GM19351 (cell line): ENCODE data around the gene MYPOP.
"Not testable (repeated sequence)": the region's sequence is repeated elsewhere in the genome, so short reads cannot be mapped to it uniquely, and the experiment has no call there.

ENCODE experiments used
- ATAC-seq: cut with Tn5 transposase; IDR thresholded peaks from one replicate; pipeline ENCODE4 v1.9.1; 2021; ENCODE audit warnings: mild to moderate bottlenecking, moderate library complexity; ENCODE audit not compliant: unreplicated experiment

MYPOP gene

DNA sequence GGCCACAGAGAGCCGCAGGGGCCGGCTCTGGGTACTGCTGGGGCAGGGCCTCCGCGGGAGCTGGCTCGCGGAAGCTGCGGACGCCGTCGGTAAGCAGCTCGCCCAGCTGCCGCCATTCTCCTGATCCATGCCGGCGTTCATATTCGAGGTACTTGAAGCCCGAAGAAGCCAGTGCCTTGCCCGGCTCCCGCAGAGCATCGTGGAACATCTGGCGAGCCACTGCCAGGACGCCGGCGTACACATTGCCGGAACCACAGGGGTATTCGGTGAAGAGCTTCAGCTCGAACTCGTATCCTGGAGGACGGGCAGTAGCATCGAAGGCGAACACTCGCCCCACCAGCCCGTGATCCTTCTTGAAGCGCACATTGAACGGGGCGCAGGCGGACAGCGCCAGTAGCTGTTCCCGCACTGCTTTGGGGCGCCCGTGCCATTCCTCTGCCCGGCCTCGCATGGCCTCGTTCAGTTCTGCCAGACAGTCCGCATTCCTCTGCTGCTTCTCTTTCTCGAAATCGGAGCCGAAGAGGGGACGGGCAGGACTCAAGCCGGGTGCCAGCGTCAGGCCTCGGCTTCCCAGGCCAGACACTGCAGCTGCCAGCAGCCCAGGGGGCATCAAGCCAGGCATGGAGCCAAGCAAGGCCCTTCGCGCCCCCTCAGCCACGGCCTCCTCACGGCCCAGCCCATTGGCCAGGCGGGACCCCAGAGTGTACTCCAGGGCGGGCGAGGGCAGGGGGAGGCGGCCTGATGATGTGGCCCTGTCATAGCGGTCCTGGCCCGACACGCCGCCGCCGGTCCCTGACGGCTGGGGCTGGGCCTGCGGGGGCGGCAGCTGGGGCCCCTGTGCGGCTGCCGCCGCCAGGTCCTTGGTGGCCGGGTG is 17.5 kb downstream of the MYPOP start:
- ATAC-seq, result no peak

DNA sequence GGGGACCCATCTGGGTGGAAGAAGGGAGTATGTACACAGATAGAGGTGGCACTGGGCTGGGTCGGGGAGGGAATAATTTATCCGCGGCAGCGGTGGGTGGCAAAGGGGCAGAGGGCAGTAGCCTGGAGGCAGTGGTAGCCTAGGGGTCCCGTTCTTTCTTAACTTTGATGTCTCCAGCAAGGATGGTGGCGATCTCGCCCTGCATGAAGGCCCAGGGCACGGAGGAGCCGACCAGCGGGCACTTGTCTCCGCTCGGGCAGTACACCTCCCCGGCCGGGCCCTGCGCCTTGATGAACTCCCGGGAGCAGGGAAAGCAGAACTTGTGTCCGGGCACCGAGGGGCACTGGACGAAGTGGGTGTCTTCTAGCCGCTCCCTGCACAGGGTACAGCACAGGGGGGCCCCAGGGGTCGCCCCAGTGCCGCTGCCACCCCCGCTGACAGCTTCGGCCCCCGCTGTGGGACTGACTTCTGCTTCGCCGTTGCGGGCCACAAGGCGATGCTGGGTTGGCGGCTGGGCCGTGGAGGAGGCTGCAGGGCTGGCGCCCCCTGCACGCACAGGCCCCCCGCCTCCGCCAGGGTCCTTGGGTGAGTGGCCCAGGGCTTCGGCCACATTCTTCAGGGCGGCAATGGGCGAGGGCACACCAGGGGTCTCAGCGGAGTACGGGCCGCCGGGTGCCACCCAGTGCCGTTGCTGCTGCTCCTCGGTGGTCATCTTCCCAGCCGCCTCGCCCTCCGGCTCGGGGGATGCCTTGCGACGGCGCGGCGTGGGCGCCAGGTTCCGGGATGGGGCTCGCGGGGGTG is 18.3 kb downstream of the MYPOP start:
- ATAC-seq, result no peak

DNA sequence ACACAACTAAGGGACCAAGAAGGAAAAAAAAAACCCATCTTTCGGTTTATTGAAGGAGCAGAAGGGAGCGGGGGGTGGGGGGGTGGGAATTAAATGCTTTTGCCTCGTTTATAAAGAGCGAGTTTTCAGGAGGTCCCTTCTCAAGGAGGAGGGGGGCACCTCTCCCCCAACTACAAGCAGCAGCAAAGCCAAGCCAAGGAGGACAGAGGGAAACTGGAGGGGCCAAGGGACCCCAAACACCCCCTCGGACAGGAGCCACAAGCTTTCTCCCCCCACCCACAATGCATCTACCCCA is 18.9 kb downstream of the MYPOP start:
- ATAC-seq, result no peak

DNA sequence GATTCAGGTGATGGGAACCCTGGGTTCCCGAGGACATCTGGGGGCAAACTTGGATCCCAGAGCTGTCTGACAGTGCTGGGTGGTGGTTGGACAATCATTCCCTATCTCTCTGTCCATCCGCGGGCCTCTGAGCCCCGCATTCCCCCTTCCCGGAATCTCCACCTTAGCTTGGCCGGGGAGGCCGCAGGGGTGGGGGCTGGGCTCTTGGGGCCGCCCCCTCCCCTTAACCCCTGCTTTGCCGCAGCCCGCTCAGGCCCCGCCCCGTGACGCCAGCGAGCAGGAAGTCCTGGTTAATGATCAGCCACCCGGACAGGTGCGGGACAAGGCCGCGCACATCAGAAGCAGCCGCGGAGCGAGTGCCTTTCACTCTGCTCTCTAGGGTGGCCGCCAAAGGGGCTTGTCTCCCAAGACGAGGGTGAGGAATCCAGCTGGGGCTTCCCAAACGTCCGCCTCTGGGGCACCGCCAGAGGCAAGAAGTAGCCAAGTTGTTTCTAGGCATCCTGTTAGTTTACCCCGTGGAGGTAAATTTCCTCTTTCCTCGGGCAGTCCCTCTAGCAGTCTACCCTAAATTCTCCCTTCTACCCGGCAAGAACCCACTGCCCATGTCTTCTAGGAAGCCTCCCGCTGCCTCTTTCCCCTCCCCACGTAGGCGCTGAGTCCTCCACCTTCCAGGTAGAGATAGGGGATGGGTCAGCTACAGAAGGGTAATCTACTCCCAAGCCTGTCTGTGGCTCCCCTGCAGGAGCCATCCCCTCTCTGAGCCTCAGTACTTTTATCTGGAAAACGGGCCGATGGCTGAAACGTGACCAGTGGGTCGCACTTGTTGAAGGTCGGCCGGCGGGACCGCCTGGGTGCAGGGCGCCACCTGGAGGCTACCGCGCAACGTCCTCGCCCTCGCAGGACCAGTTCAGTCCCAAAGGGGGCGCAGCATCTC is 19.5 kb downstream of the MYPOP start:
- ATAC-seq, result no peak

DNA sequence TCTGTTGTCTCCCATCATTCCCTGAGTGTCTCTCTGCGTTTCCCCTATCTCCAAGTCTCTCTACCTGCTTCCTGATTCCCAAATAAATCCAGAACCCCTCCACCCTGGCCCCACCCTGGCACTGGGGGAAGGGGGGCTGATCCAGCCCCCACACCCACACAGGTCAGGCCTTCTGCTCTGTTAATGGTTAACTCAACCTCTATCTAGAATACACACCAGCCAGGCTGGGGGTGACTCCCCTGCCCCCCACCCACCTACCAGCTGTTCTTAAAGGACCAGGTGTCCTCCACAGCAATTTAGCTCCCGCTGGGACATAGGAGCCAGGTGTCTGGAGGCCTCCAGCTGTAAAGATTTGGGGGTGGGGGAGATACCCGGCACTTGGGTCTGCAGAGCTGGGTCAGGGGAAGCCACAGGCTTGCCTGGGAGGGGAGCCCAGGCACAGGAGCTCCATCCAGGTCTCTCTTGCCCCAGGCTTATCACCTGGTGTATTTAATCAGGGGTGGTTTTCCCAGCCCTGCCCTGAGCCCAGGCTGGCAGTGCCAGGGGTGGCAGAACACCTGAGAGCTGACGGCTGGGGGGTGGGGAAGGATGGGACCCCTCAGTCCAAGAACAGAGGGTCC is 20.4 kb downstream of the MYPOP start:
- ATAC-seq, result no peak

DNA sequence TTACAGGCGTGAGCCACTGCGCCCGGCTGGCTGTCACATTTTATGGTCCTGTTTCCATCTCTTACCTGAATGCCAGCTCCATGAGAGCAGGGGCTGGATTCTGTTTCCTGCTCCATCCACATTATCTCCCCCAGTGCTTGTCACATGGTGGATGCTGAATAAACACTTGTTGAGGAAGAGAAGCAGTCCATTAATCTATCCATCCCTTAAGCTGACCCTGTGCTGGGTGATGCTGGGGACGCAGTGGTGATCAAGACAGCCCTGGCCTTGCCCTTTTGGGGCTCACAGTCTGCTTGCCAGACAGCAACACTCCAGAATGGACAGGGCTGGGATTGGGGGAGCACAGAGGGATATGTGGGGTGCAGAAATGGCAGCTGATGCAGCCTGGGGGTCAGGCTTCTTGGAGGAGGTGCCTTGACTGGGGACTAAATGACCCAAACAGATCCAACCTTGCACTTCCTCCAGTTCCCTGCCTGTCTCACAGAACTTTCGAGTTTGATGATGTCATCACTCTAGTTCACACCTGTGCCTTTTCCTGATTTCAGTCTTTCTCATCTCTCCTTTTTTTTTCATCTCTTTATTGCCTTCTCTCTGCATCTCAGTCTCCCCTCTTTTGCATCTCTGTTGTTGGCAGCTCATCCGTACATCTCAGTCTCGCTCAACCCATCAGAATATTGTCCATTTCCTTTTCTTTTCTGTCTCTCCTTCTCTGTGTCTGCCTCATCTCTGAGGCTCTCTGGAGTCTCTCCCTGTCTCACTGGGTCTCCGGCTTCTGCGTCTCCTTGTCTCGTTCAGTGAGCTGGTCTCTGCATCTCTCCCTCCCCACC is 21.1 kb downstream of the MYPOP start:
- no peak for ATAC-seq

DNA sequence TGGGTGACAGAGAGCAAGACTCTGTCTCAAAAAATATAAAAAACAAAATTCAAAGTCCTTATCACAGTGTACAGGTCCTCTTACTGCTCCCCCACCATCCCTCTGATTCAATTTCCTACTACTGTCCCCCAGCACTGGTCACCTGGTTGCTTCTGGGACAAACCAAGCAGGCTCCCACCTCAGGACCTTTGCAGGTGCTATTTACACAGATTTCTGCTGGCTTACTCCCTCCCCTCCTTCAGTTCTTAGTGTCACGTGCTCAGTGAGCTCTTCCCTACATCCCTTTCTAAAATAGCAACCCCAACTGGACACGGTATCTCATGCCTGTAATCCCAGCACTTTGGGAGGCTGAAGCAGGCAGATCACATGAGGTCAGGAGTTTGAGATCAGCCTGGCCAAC is 22.4 kb downstream of the MYPOP start:
- no peak for ATAC-seq

DNA sequence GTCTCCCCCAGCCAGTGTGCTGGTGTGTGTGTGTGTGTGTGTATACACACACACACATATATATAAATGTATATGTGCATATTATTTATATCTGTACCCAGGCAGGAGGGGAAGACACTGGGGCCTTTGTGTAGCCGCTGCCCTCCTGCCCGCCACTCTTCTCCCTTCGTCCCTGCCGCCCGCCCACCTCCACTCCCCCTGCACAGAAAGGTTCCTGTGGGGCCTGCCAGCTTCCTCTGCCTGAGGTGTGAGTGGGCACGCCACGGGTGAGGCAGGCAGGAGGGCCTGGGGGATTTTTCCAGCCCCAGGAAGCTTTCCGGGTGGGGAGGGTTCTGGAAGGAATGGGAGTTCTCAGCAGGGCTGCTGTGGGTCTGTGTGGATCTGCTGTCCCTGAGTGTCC is 23.4 kb downstream of the MYPOP start:
- no peak for ATAC-seq

DNA sequence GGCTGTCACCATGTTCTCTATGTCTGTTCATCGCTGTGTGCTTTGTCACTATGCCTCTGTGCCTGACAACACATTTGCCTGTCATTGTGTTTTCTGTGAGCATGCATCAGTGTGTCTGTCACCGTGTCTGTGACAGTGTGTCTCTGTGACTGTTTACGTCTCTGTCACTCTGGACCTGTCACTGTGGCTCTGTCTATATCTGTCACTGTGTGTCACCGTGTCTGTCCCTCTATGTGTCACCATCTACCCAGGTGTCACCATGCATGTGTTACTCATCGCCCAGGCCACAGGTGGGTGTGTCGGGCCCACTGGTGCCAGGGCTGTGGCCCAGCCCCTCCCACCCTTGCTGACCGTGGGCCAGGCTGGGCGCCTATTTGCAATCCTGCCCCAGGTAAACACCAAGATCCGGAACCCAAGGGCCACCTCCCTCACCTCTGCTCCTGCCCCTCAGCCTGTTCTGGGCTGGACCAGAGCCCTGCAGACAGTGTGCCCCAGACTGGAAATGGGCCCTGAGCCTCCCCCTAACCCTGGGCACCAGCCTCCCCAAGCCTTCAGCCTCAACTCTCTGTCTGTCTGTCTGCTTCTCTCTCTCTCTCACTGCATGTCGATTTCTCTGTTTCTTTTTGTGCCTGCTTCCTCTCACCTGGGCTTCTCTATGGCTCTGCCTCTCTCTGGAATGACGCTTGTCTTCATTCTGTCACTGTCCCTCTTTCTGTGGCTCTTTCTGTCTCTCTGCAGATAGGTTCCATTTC is 24.2 kb downstream of the MYPOP start:
- no peak for ATAC-seq

DNA sequence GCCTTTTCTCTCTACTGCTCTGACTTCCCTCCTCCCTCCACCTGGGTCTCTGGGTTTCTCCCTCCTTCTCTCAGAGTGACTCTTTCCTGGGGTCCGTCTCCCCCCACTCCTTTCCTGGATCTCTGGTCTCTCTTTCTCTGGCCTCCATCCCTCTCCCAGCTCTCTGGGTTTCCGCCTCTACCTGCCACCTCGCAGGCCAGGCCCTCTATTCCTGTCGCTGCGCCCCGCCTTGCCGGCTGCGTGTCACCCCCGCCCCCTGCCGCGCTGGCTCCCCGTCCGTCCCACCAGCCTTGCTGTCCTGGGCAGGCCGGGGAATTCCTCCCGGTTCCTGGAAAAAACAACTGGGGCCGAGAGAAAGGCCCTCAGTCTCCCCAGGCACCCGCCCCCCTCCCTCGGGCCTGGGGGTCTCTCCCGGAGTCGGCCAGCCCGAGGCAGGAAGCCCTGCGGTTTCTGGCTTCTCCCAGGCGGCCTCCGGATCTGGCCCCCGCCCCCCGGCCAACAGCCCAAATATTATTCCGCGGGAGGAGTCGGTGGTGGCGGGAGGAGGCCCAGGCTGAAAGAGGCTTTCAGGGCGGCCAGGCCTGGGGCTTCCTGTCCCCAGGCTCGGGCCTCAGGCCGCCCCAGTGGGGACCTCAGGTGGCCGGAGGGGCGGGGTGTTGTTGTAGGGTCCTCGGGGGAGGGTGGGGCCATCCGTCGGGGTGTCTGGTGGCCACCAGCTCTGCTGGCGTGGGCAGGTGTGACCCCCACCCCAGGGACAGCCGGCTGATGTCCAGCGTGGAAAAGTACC is 25.8 kb downstream of the MYPOP start:
- ATAC-seq, result no peak

DNA sequence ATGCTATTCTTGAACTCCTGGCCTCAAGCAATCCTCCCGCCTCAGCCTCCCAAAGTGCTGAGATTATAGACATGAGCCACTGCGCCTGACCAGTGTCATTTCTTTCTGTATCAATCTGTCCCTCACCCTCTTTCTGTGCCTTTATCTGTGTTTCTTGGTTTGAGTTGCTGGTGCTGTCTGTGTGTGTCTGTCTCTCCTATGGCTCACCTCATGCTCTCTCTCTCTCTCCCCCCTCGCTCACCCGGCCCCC is 26.3 kb downstream of the MYPOP start:
- no peak for ATAC-seq

DNA sequence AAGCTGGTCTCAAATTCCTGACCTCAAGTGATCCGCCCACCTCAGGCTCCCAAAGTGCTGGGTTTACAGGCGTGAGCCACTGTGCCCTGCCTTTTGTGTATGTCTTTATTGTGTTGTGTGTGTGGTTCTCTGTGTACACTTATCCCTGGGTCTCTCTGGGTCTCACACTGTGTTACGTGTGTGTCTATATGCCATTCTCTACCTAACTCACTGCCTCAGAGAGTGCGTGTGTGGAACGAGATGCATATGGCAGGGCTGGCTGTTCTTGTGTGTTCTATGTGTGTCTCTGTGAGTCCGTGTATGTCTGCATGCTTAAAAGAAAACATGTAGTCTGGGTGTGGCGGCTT is 27.8 kb downstream of the MYPOP start:
- no peak for ATAC-seq

DNA sequence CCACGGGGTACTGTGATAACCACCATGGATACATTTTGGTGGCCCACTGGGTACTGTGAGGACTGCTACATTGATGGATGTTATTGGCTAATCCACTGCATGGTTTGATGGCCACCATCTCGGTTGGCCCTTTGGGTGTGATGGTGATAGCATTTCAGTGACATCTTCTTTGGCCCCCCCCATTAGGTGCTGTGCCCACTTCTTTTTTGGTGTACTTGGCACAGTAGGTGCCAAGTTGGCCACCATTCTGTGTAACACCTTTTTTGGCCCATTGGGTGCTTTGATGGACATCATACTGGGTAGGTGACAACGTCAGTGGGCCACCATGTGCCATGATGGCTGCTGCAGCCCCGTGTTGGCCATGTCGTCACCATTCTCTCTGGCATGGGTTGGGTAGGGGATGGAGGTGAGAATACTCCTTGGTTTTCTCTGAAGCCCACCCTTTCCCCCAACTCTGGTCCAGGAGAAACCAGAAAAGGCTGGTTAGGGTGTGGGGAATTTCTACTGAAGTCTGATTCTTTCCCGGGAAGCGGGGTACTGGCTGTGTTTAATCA is 29.1 kb downstream of the MYPOP start:
- ATAC-seq, result no peak

DNA sequence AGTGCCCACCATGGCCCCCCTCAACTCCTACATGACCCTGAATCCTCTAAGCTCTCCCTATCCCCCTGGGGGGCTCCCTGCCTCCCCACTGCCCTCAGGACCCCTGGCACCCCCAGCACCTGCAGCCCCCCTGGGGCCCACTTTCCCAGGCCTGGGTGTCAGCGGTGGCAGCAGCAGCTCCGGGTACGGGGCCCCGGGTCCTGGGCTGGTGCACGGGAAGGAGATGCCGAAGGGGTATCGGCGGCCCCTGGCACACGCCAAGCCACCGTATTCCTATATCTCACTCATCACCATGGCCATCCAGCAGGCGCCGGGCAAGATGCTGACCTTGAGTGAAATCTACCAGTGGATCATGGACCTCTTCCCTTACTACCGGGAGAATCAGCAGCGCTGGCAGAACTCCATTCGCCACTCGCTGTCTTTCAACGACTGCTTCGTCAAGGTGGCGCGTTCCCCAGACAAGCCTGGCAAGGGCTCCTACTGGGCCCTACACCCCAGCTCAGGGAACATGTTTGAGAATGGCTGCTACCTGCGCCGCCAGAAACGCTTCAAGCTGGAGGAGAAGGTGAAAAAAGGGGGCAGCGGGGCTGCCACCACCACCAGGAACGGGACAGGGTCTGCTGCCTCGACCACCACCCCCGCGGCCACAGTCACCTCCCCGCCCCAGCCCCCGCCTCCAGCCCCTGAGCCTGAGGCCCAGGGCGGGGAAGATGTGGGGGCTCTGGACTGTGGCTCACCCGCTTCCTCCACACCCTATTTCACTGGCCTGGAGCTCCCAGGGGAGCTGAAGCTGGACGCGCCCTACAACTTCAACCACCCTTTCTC is 30.1 kb downstream of the MYPOP start:
- ATAC-seq, result no peak

DNA sequence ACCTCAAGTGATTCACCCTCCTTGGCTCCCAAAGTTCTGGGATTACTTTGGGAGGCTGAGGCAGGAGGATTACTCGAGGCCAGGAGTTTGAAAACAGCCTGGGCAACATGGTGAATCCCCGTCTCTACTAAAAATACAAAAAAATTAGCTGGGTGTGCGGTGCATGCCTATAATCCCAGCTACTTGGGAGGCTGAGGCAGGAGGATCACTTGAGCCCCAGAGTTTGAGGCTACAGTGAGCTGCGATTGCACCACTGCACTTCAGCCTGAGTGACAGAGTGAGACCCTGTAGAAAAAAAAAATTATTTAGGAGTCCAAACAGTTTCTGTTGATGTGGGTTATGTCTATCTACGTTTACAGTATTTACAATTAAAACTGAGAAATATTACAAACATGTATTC is 31.6 kb downstream of the MYPOP start:
- ATAC-seq, result no peak

DNA sequence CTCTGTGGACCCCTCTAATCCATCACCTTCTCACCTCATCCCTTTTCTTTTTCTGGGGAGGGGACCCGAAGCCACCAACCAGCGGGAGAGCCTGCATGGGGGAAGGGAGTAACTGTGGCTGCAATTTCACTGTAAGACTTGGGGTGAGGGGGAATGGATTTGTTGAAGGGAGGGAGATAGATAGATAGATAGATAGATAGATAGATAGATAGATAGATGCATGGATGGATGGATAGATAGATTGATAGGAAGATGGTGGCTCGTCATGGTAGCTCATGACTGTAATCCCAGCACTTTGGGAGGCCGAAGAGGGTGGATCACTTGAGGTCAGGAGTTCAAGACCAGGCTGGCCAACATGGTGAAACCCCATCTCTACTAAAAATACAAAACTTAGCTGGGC is 35.2 kb downstream of the MYPOP start:
- ATAC-seq, result not testable (repeated sequence)

DNA sequence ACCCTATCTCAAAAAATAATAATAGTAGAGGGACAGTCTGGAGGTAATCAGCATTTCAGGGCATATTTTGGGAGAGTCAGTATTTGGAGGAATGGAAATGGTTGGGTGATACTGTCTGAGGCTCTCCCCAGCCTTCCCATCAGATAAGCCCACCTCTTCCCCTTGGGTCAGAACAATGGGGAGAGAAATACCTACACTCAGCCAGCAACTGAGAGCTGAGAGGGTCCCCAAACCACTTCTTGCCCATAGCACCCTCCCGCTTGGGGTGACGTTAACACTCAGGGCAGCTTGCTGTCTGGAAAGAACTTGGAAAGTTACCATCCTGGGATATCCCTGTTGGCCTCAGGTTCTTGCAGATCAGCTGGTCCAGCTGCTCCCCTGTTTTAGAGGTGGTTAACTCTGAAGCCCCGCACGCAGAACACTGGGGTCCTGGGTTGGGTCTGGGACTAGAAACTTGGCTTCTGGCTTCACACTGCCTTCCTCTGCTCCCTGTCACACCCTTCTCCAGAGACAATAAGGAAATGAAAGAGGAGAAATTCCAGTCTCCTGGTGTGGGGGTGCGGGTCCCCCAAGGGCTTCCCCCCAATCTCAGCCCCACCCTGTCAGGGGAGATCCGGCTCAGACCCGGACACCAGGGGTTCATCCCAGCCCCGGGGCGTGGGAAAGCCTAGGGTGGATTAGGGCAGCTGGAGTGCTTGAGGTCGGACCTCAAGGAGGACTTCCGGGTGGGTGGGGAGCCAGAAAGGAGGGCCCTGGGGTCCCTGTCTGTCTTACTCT is 35.8 kb downstream of the MYPOP start:
- no peak for ATAC-seq
